Breast epithelium (tissue), 4 donors: Measurements from ENCODE around the gene HEXIM1. TPM values are rescaled to one million over a fixed set of nuclear protein-coding genes. Genes with fewer than 3 reads are reported as not detected.
"Not testable (repeated sequence)": the region's sequence is repeated elsewhere in the genome, so short reads cannot be mapped to it uniquely, and the experiment has no call there.

ENCODE experiments used
- DNase-seq, 2 donors: peaks; one replicate each; pipeline ENCODE4 v3.0.0-alpha.2; 2019; ENCODE audit warnings: low spot score in 2 of 2
- H3K27ac ChIP-seq, 2 donors: fragments of 200-600 bp; sonication (generic) in 1 of 2; one replicate each; pipeline ENCODE4 v1.5.1; 2016 to 2019; ENCODE audit warnings: mild to moderate bottlenecking in 1 of 2
- H3K27me3 ChIP-seq, 2 donors: fragments of 200-600 bp; sonication (generic) in 1 of 2; one replicate each; pipeline versions ENCODE4 v1.5.1 to v1.6.0; 2017 to 2019; ENCODE audit warnings: control low read depth in 1 of 2, mild to moderate bottlenecking in 1 of 2
- H3K36me3 ChIP-seq: fragments of 200-600 bp; one replicate; pipeline ENCODE4 v1.5.1; 2019
- H3K4me1 ChIP-seq, 2 donors: fragments of 200-600 bp; sonication (generic); one replicate each; pipeline ENCODE4 v1.5.1; 2016 to 2019; ENCODE audit warnings: control low read depth in 1 of 2
- H3K4me3 ChIP-seq, 3 donors: fragments of 200-600 bp; sonication (generic); 1 replicate in 2 of 3; 2 replicates in 1 of 3; pipeline ENCODE4 v1.5.1; 2016 to 2019; ENCODE audit warnings: mild to moderate bottlenecking in 3 of 3, moderate library complexity in 2 of 3
- H3K9me3 ChIP-seq, 2 donors: fragments of 200-600 bp; sonication (generic) in 1 of 2; one replicate each; pipeline ENCODE4 v1.5.1; 2016 to 2019; ENCODE audit warnings: control low read depth in 1 of 2
- CTCF ChIP-seq, 3 donors: fragments of 450-650 bp; IDR thresholded peaks; one replicate each; pipeline ENCODE4 v1.5.1; 2016 to 2017; ENCODE audit warnings: antibody characterized with exemption in 3 of 3, mild to moderate bottlenecking in 3 of 3, moderate library complexity in 3 of 3
- POLR2A ChIP-seq: fragments of 450-650 bp; IDR thresholded peaks from one replicate; pipeline ENCODE4 v1.6.1; 2016; ENCODE audit warnings: antibody characterized with exemption, mild to moderate bottlenecking, moderate library complexity
- POLR2AphosphoS5 ChIP-seq, 3 donors: sonication (generic); formaldehyde crosslinking; IDR thresholded peaks; one replicate each; pipeline ENCODE4 v1.6.1; 2017; ENCODE audit warnings: antibody characterized with exemption in 3 of 3
- intact Hi-C: fragments of 100-400 bp; cut with DNase I; formaldehyde crosslinking; loops from one replicate; pipeline ENCODE4 v1.15.1; 2023; ENCODE audit warnings: low total_unique reads
- total RNA-seq, 3 donors: library from RNA; depleted of rRNA; stranded (reverse); fragments of >200 nt; gene quantifications; one replicate each; pipeline ENCODE4 v1.1.0, GENCODE V29; 2016

HEXIM1 gene
- total RNA-seq, 3 donors from 2014 or later: 21.3 to 35.6 (median 33.4) TPM

- TF ChIP-seq POLR2A (no peak), POLR2AphosphoS5 (IDR thresholded peaks at IDR 0.05) (no peak), CTCF (IDR thresholded peaks at IDR 0.05) (no peak)
- H3K4me3 ChIP-seq: no peak overlapping the region
- no peak for DNase-seq
- no peaks in the 10 kb centered on the region for H3K9me3 ChIP-seq
- intact Hi-C loops: no loop called here
- peaks cover 0 to 8% of the 10 kb centered on the region in 2 donors for H3K4me1 ChIP-seq
- no peaks in the 10 kb centered on the region for H3K36me3 ChIP-seq
- H3K27me3 ChIP-seq: no peaks in the 10 kb centered on the region
- no peak overlapping the region for H3K27ac ChIP-seq
These were observed 27.2 kb upstream of the HEXIM1 start for GRCh38 chr17:45121055-45121454.

- peaks cover 4 to 14% of the 10 kb centered on the region in 2 donors for H3K4me1 ChIP-seq
- intact Hi-C loops: no loop called here
- H3K27ac ChIP-seq: peak overlapping the region; percentile 33 to 77
- no peaks in the 10 kb centered on the region for H3K27me3 ChIP-seq
- no peak for DNase-seq
- H3K4me3 ChIP-seq: no peak overlapping the region
- no peaks in the 10 kb centered on the region for H3K9me3 ChIP-seq
- no peaks in the 10 kb centered on the region for H3K36me3 ChIP-seq
- no peak for TF ChIP-seq CTCF (IDR thresholded peaks at IDR 0.05)
- TF ChIP-seq POLR2A: no peak
- TF ChIP-seq POLR2AphosphoS5 (IDR thresholded peaks at IDR 0.05): no peak
These were observed 25.1 kb upstream of the HEXIM1 start for GRCh38 chr17:45123076-45123770.

- intact Hi-C loops: no loop called here
- Histone ChIP-seq H3K27ac (peak overlapping the region; percentile 68 to 77), H3K4me3 (no peak overlapping the region), H3K36me3 (no peaks in the 10 kb centered on the region), H3K27me3 (no peaks in the 10 kb centered on the region), H3K4me1 (peaks cover 6 to 21% of the 10 kb centered on the region in 2 donors), H3K9me3 (no peaks in the 10 kb centered on the region)
- DNase-seq: no peak
- TF ChIP-seq CTCF (IDR thresholded peaks at IDR 0.05): no peak
- no peak for TF ChIP-seq POLR2A
These were observed 24.1 kb upstream of the HEXIM1 start for GRCh38 chr17:45123930-45124796.

- DNase-seq, H3K4me3 ChIP-seq, intact Hi-C loops: not testable (repeated sequence)
These were observed 23.5 kb upstream of the HEXIM1 start for GRCh38 chr17:45124797-45125122.

GRCh38 chr17:45125509-45125908 lies 22.8 kb upstream of the HEXIM1 start:
- intact Hi-C loops: no loop called here
- Histone ChIP-seq H3K36me3 (no peaks in the 10 kb centered on the region), H3K9me3 (no peaks in the 10 kb centered on the region), H3K27ac (no peak overlapping the region), H3K27me3 (no peaks in the 10 kb centered on the region), H3K4me1 (peaks cover 6 to 21% of the 10 kb centered on the region in 2 donors), H3K4me3 (no peak overlapping the region)
- no peak for TF ChIP-seq POLR2AphosphoS5 (IDR thresholded peaks at IDR 0.05)
- no peak for TF ChIP-seq CTCF (IDR thresholded peaks at IDR 0.05)
- TF ChIP-seq POLR2A: no peak
- no peak for DNase-seq

More at GRCh38 chr17:45124797-45125122, 23.5 kb upstream of the HEXIM1 start:
- not testable (repeated sequence) for H3K27me3 ChIP-seq, H3K36me3 ChIP-seq, H3K9me3 ChIP-seq
- H3K4me1 ChIP-seq: peaks cover 6 to 21% of the 10 kb centered on the region in 2 donors
- peak overlapping the region; percentile 68 to 77 for H3K27ac ChIP-seq
